OCI-M1 (cell line): ENCODE results near the gene FAM186B.

ENCODE experiments used
- DNase-seq: peaks from one replicate; lab custom pipeline; 2025; lab: John Stamatoyannopoulos, UW

The FAM186B gene

DNA sequence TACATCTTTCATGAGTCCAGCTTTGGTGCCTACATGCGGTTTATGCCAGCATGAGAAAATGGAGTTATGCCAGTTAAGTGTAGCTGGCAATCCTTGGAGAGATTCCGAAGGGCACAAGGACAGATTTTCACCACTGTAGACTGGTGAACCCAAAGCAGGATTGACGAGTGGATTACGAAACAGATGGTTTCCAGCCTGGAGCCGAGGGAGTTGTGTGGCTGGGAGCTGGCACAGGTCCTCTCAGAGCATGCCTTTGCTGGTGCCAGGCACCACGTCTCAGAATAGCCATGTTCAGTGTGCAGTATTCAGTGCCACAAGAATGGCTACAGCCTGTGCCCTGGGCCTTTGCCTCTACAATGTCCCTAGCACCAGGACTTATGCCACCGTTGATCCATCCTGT is 53.4 kb downstream of the FAM186B start:
- no peak for DNase-seq

DNA sequence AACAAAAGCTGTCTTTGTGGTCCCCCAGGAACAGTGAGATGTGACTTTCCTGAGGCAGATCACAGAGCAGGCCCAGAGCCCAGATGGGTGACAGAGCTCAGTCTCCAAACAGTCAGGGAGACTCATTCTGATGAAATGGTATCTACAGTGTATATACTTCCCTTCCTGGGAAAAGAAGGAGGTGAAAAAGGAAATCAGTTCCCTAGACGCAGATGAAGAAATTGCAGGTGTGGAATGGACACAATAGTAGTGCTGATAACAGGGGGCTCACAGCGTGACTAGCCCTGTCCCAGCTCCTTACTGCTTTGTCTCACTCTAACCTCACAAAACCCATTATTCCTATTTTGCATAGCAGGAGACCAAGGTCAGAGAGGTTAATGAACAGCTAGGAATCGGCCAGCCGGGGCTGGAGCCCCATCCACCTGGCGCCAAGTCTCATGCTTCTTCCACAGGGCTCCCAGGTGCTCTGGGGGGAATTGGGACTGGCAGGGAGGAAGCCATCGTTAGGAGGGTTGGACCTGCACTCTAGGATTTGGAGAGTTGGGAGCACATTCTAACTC is 54.7 kb downstream of the FAM186B start:
- DNase-seq: no peak

DNA sequence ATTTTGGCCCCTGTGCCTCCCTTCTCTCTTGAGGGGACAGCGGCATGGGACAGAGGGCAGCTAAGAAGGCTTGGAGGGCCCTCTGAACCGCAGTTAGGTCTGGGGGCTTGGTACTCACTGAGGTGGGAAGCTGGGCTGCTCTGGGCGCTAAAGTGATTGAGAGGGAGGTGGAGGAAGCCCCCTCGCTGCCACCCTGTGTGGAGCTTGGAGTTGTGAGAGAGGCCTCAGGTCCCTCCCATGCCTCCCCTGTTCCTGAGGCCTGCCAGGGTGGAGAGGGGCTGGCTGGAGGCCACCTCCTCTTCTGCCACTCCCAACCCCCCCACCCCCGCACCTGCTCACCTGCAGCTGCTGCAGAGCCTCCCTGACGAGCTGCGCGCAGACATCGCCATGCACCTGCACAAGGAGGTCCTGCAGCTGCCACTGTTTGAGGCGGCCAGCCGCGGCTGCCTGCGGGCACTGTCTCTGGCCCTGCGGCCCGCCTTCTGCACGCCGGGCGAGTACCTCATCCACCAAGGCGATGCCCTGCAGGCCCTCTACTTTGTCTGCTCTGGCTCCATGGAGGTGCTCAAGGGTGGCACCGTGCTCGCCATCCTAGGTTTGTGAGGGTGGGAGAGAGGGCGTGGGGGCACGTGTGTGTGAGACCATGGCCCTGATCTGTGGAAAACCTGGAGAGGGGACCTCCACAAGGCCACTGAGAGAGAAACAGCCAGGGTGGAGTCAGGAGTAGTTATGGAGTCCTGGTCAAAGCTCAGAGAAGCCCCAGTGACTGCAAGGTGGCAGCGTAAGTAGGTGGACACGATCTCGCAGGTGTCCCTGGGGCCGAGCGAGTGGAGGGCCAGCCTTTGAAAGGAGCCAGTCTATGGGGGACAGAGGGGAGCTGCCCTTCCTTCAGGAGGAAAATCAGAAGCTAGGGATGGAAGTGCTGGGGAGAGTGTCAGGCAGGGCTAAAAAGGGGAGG is 55.4 kb downstream of the FAM186B start:
- no peak for DNase-seq

DNA sequence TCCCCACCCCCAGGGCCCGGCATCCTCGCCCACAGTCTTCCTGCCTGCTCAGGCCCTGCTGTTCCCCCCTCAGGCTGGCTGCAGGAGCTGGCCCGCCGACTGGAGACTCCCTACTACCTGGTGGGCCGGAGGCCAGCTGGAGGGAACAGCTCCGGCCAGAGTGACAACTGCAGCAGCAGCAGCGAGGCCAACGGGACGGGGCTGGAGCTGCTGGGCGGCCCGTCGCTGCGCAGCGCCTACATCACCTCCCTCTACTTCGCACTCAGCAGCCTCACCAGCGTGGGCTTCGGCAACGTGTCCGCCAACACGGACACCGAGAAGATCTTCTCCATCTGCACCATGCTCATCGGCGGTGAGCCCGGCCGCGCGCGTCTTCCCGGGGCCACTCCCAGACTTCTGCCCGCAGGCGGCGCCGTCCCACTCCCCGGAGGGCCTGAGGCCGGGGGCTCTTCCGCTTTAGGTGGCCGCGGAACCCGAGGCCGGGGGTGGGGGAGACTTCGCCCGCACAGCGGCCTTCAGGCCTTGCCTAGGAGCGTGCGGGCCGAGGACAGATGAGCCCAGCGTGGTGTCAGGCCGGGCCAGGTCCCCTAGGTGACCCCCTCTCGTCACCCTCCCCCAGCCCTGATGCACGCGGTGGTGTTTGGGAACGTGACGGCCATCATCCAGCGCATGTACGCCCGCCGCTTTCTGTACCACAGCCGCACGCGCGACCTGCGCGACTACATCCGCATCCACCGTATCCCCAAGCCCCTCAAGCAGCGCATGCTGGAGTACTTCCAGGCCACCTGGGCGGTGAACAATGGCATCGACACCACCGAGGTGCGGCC is 56.4 kb downstream of the FAM186B start:
- no peak for DNase-seq

DNA sequence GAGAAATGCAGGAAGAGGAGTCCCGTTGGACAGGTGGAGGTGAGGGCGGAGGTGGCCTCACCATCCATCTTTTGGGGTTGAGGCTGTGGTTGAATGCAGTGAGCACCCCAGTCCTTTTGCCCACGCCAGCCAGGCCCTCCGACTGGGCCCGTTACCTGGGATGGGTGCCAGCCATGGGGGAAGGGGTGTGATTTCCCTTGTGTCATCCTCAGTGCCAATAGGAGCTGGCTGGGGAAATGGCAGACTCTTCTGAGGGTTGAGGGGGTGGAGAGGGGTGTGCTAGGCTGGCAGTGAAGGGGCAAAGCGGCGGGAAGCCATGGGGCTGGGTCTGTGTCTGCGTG is 57.0 kb downstream of the FAM186B start:
- DNase-seq: no peak

DNA sequence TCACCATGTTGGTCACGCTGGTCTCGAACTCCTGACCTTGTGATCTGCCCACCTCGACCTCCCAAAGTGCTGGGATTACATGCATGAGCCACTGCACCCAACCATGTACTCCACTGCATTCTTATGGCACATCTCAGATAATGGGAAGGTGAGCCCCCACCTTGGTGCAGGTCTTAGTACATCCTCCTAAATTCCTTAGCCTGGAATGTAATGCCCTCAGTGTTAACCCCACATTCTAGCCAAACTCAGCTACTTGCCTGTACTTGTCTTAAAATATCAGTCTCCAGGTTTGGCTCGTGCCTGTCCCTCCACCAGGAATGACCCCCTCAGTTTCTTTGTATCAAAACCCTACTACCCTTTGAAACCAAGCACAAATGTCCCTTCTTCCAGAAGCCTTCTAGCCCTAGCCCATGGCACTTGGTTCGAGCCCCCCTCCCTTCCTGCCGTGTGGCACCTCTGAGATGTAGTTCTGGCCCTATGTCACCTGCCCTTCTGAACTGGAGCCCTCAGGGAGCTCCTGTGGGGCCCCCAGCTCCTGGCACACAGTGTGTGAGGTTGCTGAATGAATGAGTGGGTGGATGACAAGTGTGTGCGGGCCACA is 58.2 kb downstream of the FAM186B start:
- no peak for DNase-seq

DNA sequence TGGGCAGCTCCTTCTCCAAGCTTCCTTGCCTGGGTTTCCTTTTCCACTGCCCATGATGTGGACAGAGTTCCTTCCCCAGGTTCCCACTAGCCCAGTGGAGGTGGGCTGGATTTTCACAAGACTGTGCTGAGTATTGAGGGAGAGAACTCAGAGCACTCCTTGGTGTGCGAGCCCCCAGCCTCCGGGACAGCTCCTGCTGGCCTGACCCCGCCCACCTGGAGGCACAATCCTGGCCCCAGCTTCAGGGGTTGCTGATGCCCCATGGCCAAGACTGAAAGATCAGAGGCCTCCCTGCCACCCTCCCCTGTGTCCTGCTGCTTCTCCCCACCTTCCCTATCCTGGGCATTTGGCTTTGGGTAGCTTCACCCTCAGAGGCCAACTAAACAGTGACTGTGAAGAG is 59.0 kb downstream of the FAM186B start:
- DNase-seq: no peak

DNA sequence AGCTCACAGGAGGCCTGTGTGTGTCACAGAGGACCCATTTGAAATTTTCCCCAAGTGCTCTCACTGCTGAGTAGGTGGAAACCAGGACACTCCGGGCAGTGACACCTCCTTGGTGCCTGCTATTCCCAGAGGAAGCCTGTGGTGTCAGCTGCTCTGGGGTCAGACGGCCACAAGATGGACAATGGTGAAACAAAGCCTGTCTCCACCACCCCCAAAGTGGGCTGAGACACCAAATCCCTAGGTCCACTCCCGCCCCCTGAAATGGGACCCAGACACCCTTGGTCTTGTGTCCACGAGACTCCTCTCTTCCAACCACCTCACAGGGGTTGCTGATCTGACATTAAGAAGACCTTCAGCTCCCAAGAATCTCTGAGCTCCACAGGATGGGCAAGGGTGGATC is 59.6 kb downstream of the FAM186B start:
- no peak for DNase-seq

DNA sequence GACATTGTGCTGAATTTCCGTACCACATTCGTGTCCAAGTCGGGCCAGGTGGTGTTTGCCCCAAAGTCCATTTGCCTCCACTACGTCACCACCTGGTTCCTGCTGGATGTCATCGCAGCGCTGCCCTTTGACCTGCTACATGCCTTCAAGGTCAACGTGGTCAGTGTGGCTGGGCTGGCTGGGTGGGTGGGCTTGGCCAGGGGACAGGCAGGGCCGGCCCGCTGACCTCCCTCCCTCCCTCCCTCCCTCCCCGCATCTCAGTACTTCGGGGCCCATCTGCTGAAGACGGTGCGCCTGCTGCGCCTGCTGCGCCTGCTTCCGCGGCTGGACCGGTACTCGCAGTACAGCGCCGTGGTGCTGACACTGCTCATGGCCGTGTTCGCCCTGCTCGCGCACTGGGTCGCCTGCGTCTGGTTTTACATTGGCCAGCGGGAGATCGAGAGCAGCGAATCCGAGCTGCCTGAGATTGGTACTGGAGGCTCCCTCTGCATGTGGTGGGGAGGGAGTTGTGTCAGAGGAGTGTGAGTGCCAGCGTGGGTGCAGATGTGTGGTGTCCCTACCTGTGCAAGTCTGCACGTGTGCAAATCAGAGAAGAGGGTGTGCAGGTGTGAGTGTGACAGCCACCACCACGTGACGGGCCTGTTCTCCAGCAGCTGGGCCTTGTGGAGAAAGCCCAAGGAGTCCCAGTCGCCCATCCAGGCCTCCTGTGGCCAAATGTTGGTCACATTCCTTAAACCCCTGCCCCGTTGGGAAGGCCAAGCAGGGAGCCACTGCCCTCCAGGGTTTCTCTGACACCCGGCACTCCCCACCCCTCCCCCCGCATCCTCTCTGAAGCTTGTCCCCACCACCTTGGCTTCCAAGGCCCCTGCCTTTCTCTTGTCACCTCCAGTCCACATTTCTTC is 61.3 kb downstream of the FAM186B start:
- DNase-seq: no peak

DNA sequence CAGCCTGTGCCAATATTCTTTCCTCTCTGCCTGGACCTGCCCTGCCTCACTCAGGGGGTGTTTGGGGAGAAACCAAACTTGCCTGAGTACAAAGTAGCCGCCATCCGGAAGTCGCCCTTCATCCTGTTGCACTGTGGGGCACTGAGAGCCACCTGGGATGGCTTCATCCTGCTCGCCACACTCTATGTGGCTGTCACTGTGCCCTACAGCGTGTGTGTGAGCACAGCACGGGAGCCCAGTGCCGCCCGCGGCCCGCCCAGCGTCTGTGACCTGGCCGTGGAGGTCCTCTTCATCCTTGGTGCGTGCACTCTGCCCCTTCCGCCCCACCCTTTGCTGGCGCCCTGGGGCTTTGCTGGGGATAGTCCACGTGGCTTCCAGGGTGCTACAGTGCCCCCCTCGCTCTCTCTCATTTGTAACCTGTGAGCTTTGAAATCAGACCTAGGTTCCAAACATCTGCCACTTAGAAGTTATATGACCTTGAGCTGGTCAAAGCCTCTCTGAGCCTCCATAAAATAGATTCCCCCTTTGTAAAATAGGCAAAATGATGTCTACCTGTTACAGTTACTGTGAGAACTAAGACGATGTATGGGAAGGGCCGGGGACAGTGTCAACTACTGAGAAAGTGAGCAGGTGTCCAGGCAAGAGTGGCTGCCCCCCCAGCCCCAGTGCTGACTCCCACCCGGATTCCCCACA is 62.1 kb downstream of the FAM186B start:
- no peak for DNase-seq

DNA sequence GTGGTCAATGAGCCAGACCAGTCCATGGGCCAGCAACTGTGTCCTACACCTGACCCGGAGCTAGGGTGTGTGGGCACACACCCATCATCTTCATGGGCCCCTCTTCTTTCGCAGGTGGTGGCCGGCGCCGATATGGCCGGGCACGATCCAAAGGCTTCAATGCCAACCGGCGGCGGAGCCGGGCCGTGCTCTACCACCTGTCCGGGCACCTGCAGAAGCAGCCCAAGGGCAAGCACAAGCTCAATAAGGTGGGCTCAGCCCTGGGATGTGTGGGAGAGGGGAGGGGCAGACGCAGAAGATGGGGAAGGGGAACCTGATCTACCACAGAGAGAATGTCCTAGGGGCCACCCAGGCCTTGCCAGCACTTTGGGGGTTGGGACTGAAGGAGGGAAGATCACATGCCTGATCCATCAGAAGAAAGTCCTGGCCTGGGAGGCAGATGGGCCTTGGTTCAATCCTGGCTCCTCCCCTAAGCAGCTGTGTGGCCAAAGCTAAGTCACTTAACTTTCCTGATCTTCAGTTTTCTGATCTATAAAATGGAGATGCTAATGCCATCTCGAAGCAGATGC is 62.8 kb downstream of the FAM186B start:
- no peak for DNase-seq

DNA sequence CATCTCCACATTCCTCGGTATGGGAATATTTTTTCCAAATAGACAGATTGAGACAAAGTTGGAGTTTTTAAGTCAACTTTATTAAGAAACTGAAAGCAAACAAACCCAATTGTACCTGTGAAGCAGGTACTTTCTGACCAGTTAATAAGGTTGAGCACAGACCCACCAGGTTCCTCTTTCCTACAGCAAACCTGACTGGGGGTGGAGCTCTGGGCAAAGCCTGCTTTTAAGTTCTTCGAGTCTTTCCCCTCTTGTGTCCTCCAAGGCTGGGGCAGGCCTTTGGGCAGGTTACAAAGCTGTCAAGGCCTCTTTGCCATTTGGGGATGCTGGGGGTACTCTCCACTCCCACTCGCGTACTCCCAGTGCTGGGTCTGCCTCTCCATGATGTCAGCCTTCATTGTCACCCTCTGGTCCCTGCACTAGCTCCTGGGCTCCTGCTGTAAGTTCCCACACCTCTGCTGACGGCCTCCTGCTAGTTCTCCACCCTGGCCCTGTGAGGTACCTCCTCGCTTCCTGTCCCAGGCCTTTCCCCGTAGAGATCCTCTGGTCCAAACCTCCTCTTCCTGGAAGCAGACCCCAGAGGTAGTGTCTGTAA is 63.4 kb downstream of the FAM186B start:
- peak; percentile 12 for DNase-seq

DNA sequence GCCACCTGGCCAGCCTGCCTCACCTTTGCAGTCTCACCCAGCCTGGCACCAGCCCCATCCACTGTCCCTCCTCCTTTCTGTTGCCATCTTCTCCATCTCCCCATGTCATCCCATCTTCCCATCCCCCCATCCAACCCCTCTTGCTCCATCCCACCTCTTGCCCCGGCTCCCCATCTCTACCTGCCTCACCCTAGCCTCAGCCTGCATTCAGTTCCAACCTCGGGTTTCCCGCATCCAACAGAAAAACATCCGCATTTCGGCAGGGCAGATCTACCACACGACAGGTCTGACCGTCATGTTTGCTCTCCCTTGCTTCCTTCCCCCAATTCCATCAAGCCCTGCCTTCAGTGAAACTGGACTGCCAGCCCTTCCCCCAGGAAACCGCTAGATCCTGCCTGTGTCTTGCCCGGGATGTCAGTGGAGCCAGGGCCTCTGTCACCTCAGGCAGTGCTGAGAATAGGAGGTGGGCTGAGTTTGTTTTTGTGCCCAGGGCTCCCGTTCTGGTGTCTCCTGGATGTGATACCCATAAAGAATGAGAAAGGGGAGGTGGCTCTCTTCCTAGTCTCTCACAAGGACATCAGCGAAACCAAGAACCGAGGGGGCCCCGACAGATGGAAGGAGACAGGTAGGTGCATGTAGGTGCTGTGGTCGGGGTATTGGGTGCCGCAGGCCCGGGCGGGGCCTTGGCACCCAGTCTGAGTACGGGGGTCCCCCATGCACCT is 64.1 kb downstream of the FAM186B start:
- DNase-seq: no peak

DNA sequence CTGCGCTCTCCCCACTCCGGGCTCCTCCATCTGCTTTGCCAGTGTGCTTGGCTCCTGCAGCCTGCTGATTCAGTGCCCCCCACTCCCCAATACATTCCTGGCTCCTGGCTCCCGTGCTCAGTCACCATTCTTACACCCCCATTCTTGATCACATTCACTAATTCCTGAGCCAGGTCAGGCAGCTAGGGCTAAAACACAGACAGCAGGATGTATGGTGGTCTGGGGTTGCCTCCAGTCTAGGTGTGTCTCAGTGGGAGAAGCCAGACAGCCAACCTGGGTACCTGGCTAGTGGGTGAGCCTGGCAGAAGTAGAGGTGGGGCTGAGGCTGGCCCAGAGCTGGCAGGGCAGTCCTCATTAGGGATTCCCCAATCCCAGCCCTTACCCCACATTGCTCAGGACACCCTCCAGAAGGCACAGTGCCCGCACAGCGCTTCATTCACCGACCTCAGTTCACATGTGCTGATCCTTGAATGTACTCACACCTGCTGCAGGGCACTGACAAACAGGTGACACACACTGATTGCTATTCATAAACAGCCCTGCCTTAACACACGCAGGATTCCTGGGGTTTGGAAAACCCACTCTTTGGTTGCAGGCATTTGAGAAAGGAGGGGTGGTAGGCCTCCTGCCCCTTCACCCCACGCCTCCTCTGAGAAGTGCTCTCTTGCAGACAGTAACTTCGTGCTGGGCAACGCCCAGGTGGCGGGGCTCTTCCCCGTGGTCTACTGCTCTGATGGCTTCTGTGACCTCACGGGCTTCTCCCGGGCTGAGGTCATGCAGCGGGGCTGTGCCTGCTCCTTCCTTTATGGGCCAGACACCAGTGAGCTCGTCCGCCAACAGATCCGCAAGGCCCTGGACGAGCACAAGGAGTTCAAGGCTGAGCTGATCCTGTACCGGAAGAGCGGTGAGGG is 65.0 kb downstream of the FAM186B start:
- no peak for DNase-seq

DNA sequence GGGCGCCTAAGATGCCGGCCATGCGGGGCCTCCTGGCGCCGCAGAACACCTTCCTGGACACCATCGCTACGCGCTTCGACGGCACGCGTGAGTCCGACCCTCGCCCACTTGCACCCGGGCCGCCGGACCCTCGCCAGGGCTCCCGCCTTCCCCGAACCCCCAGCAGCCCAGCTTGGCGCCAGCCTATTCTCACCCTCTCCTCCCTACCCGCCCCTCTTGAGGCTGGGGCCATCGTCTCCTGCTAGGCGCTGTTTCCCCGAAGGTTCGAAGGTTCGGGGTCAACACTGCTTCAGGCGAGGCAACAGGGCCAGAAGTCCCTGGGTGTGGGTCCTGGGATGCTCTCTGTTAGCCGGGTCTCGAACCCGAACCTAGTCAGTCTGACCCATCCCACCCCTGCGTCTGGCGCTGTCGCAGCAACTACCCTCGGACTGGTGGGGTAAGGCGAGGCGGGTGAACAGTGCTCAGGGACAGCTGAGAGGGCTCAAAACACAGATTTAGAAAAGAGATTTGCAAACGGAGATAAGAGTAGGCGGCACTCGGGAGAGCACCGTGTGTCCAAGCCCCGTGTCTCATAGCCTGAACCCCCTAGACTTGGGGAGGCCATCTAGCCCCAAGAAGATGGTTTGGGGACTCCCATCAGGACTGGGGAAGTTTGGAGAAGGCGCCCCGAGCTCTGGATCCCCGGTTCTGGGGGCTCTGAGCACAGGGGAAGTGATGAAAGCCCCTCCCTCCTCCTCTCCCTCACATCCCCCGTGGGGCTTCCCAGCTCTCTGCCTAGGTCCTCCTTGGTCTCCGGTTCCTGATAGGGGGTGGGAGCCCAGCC is 65.8 kb downstream of the FAM186B start:
- DNase-seq: no peak

DNA sequence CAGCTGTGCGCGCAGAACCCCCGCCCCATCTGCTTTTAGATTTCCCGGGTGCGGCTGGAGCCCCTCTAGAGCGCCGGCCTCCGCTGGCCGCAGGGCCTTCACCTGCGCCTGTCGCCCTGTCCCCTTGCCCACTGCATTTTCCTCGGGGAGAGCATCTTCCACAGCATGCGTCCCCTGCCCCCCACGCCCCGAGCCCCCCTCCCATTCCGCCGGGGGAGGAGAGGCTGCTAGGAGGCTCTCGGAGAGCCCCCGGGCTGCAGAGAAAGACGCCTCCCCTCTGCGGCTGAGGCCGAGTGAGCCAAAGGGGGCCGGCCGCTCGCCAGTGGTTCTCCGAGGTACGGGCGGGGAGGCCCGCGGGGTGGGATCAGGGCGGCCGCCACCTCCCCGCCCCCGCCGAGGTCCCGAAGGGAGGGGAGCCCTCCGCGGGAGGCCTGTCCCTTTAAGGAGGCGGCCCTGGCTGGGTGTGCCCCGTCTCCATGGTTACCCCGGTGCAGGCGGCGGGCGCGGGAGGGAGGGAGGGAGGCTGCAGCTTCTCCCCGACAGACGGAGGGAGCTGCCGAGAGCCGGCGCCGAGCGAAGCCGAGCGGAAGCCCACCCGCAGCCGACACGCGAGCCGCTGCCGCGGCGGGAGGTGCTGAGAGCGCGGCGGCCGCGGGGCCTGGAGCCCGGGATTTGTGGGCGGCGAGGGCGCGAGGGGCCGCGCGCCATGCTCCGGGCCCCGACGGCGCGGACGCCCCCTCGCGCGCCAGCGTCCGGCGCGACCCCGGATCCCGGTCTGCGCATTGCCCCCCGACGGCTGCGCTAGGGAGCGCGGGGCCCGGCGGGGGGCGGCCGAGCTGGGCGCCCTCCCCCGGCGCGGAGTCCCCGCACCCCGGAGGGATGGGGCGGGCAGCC is 66.7 kb downstream of the FAM186B start, which contains the start of gene KCNH3:
Gene KCNH3, plus strand, starts transcription at position 521 of the 894 bp plus-strand sequence. CDS start 387 bp downstream, outside the sequence.
- DNase-seq: peak; percentile 78
